GM18907 (cell line): ENCODE data around the gene BCAP29.
"Not testable (repeated sequence)": the region's sequence is repeated elsewhere in the genome, so short reads cannot be mapped to it uniquely, and the experiment has no call there.

Experiments used
- ATAC-seq: cut with Tn5 transposase; IDR thresholded peaks from one replicate; pipeline ENCODE4 v1.9.1; 2021; ENCODE audit warnings: mild to moderate bottlenecking, moderate library complexity; ENCODE audit not compliant: unreplicated experiment

Gene BCAP29, protein sequence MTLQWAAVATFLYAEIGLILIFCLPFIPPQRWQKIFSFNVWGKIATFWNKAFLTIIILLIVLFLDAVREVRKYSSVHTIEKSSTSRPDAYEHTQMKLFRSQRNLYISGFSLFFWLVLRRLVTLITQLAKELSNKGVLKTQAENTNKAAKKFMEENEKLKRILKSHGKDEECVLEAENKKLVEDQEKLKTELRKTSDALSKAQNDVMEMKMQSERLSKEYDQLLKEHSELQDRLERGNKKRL

DNA sequence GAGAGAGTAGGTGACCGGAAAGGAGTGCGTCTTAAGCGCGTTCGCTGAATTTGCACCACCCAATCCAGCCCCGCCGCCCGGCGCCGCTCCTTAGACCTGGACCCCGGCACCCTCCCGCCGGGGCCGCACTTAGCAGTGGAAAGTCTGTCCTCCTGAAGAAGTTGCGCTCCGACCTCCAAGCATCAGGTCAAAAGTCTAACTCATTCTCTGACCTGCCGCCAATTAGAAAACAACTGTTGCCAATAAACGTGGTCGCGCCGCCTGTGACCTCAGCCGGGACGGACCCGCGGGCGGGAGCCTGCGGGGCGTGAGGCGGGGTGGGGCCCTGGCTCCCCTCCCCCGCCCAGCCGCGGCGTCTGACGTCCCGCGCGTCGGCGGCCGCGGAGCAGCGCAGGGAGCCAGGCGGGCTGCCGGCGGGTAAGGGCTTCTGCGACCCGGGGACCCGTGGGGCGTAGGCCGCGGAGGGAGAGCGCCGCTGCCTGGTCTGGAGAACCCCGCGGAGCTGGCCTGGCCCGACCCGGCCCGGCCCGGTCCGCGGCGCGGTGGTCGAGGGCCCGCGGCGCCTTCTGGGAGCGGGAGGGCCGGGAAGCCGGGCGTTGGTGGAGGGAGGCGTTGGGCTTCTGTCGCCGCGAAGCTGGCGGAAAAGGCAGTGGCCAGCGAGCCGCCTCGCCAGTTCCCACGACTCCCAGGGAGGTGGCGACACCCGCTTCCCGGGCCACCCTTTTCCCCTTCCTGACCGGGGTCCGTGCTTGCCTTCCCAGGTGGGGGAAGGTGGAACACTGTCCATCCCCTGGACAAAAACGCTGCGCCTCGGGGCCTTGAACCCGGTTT, at the start of gene BCAP29:
Gene BCAP29 (plus strand): TSS at position 362 of the 831 bp plus-strand sequence. CDS start 527 bp downstream, outside the sequence.
- ATAC-seq = peak; percentile 92

DNA sequence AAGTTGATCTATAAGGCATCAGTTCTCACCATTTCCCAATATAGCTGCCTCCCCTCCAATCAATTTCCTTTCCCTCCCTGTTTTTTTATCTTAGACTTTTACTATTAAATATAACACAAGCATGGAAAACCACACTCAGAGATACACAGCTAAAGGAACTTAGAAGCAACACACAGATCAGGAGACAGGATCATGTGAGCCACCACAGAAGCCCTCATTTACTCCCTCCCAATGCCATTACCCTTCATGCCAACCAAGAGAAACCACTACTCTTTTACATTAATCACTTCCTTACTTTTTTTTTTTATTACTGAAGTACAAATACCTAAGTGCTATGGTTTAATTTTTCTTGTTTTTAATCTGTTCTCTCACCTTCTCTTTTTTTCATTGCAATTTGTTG, 49.3 kb upstream of the BCAP29 start:
- ATAC-seq = no peak

DNA sequence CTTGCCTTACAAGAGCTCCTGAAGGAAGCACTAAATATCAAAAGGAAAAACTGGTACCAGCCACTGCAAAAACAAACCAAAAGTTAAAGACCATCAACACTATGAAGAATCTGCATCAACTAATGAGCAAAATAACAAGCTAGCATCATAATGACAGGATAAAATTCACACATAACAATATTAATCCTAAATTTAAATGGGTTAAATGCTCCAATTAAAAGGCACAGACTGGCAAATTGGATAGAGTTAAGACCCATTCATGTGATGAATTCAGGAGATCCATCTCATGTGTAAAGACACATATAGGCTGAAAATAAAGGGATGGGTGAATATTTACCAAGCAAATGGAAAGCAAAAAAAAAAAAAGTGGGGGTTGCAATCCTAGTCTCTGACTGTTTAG, 45.9 kb upstream of the BCAP29 start:
- no peak for ATAC-seq

DNA sequence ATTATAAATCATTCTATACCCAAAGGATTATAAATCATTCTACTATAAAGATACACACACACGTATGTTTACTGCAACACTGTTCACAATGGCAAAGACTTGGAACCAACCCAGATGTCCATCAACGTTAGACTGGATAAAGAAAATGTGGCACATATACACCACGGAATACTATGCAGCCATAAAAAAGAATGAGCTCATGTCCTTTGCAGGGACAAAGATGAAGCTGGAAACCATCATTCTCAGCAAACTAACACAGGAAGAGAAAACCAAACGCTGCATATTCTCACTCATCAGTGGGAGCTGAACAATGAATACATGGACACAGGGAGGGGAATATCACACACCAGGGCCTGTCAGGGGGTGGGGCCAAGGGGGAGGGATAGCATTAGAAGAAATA, 42.8 kb upstream of the BCAP29 start:
- ATAC-seq = not testable (repeated sequence)

DNA sequence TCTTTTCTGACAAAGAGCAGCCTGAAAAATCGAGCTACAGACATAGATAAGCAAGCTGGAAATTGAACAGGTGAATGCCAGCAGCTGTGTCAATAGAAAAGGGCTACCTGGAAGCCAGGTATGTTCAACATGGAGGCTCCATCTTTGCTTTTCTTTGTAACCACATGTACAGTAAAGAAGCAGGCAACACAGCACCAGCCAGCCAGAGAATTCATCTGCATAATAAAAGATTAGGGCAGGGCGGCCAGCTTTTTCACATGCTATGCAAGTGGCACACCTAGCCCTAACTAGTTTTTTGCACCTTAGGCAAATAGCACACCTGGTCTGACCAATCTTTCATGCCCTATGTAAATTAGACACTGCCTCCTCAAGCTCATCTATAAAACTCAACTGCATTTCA, 42.0 kb upstream of the BCAP29 start:
- ATAC-seq = no peak

DNA sequence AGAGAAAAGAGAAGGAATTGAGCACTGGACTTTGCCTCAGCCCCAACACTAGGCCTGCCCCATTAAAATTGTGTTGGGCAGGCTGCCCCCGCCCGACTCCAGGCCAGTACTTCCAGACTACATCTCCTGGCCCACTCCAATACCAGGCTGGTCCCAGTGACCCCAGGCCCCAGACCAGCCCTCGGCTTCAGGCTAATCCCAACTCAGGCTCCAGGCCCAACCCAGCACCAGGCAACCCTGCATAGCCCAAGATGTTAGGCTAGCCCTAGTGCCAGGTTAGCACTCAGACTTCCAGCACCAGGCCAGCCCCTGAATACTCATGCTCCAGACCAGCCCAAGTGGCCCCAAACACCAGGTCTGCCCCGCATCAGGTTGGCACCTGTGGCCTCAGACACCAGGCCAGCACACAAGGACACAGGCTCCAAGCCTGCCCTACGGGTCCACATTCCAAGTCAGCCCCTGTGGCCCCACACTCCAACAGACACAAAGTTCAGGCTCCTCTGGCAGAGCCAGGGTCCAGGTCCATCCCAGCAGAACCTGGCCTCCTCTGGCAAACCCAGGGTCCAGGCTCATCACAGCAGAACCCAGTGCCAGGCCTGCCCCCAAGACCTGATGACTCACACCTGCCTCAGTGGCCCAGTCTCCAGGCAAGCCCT, 36.6 kb upstream of the BCAP29 start:
- ATAC-seq = no peak

DNA sequence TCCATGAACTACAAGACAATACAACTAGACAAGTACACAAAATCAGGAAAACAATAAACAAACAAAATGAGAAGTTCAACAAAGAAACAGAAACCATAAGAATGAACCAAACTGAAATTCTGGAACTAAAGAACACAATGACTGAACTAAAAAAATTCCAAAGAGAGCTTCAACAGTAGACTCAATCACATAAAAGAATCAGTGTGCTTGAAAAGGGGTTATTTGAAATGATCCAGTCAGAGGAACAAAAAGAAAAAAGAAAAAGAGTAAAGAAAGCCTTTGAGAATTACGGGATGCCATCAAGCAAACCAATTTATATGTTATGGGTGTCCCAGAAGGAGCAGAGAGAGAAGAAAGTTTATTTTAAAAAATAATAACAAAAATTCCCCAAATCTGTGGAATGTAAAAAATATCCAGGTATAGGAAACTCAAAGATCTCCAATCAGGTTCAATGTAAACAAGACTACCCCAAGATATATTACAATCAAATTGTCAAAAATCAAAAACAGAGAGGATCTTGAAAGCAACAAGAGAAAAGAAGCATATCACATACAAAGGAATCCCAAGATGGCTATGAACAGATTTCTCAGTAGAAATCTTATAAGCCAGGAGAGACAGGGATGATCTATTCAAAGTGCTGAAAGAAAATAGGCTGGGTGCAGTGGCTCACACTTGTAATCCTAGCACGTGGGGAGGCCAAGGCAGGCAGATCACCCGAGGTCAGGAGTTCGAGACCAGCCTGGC, 35.0 kb upstream of the BCAP29 start:
- ATAC-seq = no peak

DNA sequence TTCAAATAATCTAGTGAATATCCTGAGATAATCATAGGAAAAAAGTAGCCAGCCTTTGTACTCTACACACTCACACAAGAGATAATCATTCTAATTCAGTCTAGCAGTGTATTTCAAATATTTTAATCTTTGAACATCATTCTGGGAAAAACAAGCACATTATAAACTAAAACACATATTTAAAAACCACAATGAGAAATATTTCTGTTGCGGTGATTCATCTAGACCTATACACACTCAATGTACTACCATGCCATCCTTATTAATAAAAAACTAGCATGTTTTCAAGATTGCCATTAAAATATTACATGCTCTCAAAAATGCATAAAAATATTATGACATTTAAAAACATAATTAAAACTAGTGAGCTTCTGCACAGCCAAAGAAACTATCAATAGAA, 28.1 kb upstream of the BCAP29 start:
- ATAC-seq = no peak

DNA sequence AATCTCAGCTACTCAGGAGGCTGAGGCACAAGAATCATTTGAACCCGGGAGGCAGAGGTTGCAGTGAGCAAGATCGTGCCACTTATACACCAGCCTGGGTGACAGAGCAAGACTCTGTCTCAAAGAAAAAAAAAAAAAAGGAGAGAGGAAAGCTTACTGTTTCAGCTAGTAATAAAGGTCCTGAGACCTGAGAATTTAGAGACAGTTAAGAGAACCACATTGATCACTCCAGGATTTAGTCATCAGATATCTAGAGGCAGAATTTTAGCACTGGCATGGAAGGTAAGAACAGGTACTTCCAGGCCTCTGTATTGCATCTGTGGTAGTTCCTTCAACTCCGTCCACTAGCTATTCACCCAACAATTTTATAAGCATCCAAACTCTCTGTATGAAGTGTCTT, 24.2 kb upstream of the BCAP29 start:
- no peak for ATAC-seq

DNA sequence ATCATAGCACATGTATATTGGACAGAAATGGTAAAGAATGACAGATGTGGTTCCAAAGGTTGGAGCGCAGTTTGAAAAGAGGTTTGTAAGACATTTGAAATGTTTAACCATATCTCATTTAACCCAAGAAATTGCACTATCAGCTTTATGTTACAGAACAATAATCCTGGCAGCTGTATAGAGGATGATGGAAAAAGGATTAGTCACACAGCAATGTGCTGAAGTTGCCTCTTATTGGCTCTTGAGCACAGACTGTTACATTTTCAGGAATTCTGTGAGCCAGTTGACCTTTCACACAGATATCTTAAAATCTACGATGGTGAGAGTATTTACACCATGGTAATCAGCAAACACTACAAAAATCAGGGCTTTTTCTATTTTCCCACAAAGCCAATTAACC, 20.2 kb upstream of the BCAP29 start:
- no peak for ATAC-seq

DNA sequence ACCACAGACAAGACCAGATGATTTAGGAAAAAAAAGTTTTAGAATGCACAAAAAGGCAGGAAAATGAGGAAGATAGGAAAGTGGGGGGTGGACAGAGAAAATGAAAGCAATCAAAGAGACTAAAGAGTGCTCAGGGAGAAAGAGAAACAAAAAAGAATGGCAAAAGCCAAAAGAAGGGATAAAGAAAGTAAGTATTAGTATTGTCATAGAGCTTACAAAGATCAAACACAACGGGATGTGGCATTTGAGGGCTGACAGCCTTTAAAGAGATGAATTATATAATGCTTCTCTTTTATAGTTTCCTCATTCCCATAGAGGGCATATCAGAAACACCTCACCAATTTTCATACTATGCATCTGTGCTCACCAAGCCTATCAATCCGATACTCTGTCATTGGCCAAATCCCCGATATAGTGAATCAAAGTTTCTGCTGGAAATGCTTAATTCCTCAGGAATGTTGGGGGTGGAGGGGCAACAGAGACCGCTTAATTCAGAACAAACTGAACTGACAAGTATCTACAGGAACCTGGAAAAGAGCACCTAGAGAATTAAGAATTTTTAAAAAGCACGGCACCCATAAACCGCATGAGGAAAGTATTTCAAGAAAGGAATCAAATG, 19.0 kb upstream of the BCAP29 start:
- ATAC-seq = no peak

DNA sequence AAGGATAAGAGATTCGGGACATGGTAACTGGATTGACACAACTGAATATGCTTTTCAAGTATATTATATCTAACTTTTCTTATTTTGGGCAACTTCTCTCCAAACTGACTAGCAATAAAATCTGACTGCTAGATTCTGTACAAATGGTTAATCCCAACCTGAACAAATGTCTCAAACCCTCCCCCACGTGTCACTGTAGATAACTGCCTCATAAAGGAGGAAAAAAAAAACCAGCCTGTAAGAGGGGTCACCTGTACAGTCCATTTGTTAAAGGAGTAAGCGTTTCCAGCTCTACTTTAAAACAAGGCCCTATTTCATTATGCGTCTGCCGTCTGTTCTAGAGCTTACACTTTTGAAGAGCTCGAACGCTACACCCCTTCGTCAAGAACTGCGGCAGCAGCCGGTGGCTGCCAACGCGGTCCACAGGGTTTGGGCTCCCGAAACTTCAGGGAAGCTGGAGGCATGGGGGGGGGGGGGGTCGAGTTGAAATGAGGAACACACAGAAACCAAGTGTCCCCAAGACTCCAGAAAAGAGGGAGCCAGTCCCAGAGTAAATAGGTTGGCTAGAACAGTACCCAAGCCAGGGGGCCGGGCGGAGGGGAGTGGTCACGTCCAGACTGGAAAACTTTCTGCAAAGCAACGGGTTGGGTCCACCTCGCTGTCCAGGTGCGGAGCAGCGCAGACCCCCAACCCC, 16.8 kb upstream of the BCAP29 start:
- peak; percentile 66 for ATAC-seq

DNA sequence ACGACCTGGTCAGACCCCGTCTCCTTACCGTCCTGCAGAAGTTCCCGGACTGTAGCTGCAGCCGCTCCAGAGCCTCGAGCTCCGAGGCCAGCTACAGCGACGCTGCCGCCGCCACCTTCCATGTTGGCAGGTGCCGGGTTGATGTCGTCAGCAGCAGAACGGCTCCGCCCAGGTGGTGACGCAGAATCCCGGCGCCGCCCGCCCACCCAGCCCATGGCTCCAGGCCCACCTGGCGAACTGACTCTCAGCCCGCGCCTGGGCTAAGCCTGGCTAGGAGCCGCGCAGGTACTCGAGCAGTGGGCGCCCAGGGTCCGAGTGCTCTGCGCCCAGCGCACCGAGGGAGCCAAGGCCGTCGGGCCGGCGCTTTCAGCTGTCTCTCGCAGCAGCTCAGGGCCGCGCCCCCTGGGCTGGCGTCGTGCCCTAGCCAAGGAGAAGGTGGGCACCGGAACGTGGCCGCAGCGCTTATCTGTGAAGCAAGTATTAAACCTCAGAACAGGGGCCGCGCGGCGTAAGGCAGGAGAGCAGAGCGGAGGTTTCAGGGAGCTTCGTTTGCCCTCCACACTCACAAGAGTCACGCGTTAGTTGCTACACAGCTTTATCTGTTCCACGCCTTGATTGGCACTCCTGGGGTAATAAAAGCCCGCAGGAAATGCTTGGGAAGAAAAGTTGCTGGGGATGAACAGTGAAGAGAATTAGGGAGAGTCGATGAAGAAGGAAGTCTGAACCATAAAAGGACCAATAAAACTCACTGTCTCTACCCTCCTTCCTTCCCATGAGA, 16.1 kb upstream of the BCAP29 start, which contains the start of the genes COG5 and DUS4L:
Gene COG5 (minus strand): TSS at position 146 of the 778 bp plus-strand sequence. CDS start 24 bp downstream, at position 122.
Gene DUS4L (plus strand): TSS at position 197 of the 778 bp plus-strand sequence. CDS start 3,100 bp downstream, outside the sequence.
- ATAC-seq = peak; percentile 94

DNA sequence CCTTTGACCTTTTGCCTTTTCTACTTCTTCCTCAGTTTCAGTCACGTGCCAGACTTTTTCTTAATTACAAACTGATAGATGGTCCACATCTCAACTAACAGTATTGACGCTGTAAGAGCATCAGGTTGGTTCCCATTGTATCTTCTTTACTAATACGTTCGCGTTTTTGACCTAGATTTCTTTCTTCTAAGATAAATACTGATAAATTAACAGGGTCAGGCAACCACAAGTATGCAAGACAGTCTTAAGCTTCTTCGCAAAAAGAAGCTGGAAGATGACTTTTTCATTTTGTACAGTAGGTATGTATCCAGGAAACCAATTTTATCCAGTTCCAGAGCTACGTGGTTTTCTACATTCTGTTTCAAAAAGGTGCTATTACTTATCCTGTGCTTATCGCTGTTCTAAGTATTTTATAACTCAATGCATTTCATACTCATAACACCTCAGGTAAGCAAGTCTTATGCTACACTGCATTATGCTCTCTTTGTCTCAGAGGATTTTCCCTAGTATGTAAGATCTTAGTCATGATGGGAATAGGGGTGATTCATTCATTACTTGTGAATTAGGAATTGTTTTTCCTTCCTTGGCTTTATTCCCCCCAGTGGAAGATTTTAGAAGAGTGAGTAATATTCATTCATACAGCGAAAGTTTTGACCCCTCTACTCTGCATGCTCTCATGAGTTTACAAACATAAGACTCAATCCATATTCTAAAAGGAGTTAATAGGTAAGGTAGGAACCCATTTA, 15.3 kb upstream of the BCAP29 start:
- ATAC-seq = no peak

DNA sequence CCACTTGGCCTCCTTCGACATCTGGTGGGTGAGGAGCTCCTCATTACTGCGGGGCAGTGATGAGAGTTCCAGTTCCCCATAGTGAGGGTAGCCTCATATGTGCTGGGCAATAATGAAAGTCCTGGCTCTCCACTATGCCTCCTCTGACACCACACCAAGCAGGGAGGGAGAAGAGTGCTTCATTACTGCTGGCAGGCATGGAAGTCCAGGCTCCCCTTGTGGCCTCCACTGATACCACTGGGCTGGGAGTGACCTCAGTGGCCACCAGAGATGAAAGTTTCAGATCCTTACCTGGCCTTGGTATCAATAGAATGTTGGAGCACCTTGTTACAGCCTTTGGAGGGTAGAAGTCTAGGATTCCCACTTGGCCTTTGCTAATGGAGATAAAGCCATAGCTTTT, 9.7 kb upstream of the BCAP29 start:
- ATAC-seq = no peak

DNA sequence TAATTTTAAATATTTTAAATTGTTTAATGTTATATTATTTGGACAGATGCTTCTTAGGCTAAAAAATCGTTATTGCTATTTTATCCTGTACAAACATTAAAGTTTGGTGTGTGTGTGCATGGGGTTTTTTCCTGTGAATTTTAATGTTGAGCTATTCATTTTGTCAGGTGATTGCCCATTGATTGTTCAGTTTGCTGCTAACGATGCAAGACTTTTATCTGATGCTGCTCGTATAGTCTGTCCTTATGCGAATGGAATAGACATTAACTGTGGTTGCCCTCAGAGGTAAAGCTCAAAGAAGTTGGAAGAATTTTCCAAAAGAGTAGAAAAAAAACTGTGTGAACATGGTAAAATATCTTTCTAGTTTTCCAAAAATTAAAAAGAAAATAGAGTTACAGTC, 6.5 kb upstream of the BCAP29 start:
- ATAC-seq = no peak

DNA sequence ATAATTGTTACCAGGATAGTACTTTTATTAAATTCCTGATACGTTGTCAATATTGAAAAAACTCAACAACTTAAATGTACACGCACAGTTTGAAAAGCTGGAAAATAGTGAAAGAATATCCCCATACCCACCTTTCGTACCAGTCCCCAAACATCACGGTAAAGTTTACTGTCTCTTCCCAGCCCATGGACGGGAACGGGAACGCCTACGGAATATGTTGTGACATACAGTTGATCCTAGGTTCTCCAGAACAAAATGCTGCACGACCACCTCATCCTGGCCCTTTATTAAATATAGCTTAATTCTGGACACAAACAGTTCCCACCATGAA, 527 bp upstream of the BCAP29 start:
- no peak for ATAC-seq

DNA sequence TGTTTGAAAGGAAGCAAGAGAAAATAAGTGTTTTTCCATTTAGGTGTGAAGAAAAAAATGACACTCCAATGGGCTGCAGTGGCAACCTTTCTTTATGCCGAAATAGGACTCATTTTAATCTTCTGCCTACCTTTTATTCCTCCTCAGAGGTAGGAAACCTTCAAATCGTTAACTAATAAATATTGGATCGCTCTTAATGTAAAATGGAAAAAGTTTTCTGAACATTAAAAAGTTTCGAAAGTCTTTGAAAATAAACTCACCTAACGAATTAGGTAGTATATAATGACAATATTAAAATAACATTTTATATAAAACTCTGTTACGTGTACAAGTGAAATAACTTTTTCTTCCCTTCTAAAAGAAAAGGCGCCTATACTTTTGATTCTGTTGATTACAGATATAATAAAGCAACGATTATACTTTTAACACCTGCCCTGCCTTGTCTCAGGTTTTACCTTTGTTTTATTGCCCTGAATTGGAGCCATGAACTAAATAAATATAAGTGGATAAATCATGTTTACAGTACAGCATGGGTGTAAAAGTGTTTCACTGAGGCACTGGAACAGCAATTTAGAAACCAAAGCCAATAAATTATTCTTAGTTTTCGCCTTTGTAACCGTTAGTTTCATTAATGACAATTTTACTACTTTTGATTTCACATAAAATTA, 804 bp downstream of the BCAP29 start:
- no peak for ATAC-seq
